Measurements from ENCODE around the gene ARHGAP25. TPM values are rescaled to one million over a fixed set of nuclear protein-coding genes. Genes with fewer than 3 reads are reported as not detected.

Gene ARHGAP25
- total RNA-seq, 2 experiments from 2014 or later: 79.8 to 87.7 TPM

GRCh38 chr2:68834737-68835376, 100.2 kb downstream of the ARHGAP25 start:
- intact Hi-C loops (cut with micrococcal nuclease): loop anchor here (5.0 kb wide), 1 partner anchor 183 kb away; no protein-coding TSS in a partner anchor
- POLR2A ChIA-PET: no interaction called here

DNA sequence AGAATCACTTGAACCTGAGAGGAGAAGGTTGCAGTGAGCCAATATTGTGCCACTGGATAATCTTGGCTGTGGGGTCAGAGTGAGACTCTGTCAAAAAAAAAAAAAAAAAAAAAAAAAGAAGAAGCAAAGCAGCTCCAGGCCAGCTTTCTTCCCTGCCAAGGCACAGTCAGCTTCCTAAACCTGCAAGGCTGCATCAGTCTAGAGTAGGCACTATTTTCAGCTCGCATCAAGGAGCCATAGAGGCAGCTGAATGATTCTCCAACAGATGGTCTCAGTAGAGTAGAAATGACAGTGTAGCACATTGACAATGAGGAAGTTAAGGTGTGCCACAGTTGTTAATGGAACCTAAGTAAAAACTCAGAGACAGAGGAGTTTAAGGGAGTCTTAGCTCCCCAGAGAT, 101.0 kb downstream of the ARHGAP25 start:
- peaks cover 2% of the 10 kb centered on the region for H3K9me3 Mint-ChIP-seq
- H3K36me3 Mint-ChIP-seq: no peaks in the 10 kb centered on the region
- H3K4me3 Mint-ChIP-seq: no peak overlapping the region
- POLR2A ChIA-PET: no interaction called here
- intact Hi-C loops (cut with micrococcal nuclease): no loop called here
- no peaks in the 10 kb centered on the region for H3K27me3 Mint-ChIP-seq
- CTCF ChIA-PET: interaction anchor here (0.8 to 5.1 kb wide), 12 partner anchors 9 to 372 kb away, joined by 3 to 53 read pairs (median 4); no protein-coding TSS in a partner anchor
- peaks cover 64% of the 10 kb centered on the region for H3K4me1 Mint-ChIP-seq (ENCODE audit: low read depth)
- no peak overlapping the region for H3K27ac Mint-ChIP-seq
- DNase-seq: no peak

More at GRCh38 chr2:68834737-68835376, 100.2 kb downstream of the ARHGAP25 start:
- Mint-ChIP-seq H3K4me3 (no peak overlapping the region), H3K27me3 (no peaks in the 10 kb centered on the region), H3K4me1 (ENCODE audit: low read depth) (peaks cover 71% of the 10 kb centered on the region), H3K9me3 (peaks cover 2% of the 10 kb centered on the region), H3K27ac (no peak overlapping the region), H3K36me3 (no peaks in the 10 kb centered on the region)
- no peak for DNase-seq
- CTCF ChIA-PET: interaction anchor here (0.6 to 5.1 kb wide), 9 partner anchors 11 to 371 kb away, joined by 3 to 53 read pairs (median 5); no protein-coding TSS in a partner anchor

GRCh38 chr2:68837164-68837860, 102.7 kb downstream of the ARHGAP25 start:
- Mint-ChIP-seq H3K27ac (peak overlapping the region; percentile 63), H3K36me3 (no peaks in the 10 kb centered on the region), H3K9me3 (peaks cover 2% of the 10 kb centered on the region), H3K27me3 (no peaks in the 10 kb centered on the region), H3K4me3 (no peak overlapping the region), H3K4me1 (ENCODE audit: low read depth) (peaks cover 47% of the 10 kb centered on the region)
- intact Hi-C loops (cut with micrococcal nuclease): loop anchor here (1.0 kb wide), 1 partner anchor 8 kb away; no protein-coding TSS in a partner anchor
- CTCF ChIA-PET: interaction anchor here (0.9 to 5.1 kb wide), 13 partner anchors 47 to 374 kb away, joined by 3 to 53 read pairs (median 7); partner anchors contain the start of gene FBXO48
- POLR2A ChIA-PET: interaction anchor here (0.9 kb wide), 1 partner anchor 61 kb away, joined by 3 read pairs; no protein-coding TSS in a partner anchor
- DNase-seq: peak; percentile 77

DNA sequence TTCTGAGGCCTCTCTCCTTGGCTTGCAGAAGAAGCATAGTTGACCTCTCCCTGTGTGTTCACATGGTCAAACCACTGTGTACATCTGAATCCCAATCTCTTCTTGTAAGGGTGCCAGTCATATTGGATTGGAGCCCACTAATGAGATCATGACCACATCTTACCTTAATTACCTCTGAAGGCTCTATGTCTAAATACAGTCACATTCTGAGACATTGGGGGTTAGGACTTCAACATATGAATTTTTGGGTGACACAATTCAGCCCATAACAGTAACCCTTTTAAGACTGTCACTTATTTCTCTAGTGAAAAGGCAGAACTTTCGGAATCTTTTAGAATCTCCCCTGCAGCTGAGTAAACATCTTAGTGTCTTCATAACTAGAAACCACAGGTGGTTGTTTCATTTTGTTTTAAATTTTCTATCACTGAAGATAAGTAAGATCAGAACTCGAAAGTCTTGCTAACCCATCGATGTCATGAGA, 103.3 kb downstream of the ARHGAP25 start:
- Mint-ChIP-seq H3K4me3 (no peak overlapping the region), H3K4me1 (ENCODE audit: low read depth) (peaks cover 41% of the 10 kb centered on the region), H3K27me3 (no peaks in the 10 kb centered on the region), H3K36me3 (no peaks in the 10 kb centered on the region), H3K9me3 (peaks cover 2% of the 10 kb centered on the region), H3K27ac (peak overlapping the region; percentile 63)
- ChIA-PET POLR2A (interaction anchor here (0.6 to 1.1 kb wide), 3 partner anchors 21 to 70 kb away, joined by 3 to 4 read pairs (median 4); no protein-coding TSS in a partner anchor), CTCF (interaction anchor here (0.9 to 2.6 kb wide), 21 partner anchors 12 to 372 kb away, joined by 3 to 29 read pairs (median 6); no protein-coding TSS in a partner anchor)
- DNase-seq: no peak
- intact Hi-C loops (cut with micrococcal nuclease): loop anchor here (1.0 kb wide), 7 partner anchors 9 to 372 kb away; no protein-coding TSS in a partner anchor

GRCh38 chr2:68838641-68839040, 104.0 kb downstream of the ARHGAP25 start:
- Mint-ChIP-seq H3K4me1 (ENCODE audit: low read depth) (peaks cover 33% of the 10 kb centered on the region), H3K4me3 (no peak overlapping the region), H3K36me3 (no peaks in the 10 kb centered on the region), H3K27ac (no peak overlapping the region), H3K9me3 (peaks cover 2% of the 10 kb centered on the region), H3K27me3 (no peaks in the 10 kb centered on the region)
- POLR2A ChIA-PET: interaction anchor here (0.6 to 1.1 kb wide), 4 partner anchors 22 to 1392 kb away, joined by 3 to 8 read pairs (median 4); no protein-coding TSS in a partner anchor
- CTCF ChIA-PET: interaction anchor here (0.7 to 2.6 kb wide), 34 partner anchors 9 to 373 kb away, joined by 3 to 29 read pairs (median 4); no protein-coding TSS in a partner anchor
- intact Hi-C loops (cut with micrococcal nuclease): loop anchor here (1.0 kb wide), 7 partner anchors 49 to 372 kb away; no protein-coding TSS in a partner anchor
- no peak for DNase-seq

DNA sequence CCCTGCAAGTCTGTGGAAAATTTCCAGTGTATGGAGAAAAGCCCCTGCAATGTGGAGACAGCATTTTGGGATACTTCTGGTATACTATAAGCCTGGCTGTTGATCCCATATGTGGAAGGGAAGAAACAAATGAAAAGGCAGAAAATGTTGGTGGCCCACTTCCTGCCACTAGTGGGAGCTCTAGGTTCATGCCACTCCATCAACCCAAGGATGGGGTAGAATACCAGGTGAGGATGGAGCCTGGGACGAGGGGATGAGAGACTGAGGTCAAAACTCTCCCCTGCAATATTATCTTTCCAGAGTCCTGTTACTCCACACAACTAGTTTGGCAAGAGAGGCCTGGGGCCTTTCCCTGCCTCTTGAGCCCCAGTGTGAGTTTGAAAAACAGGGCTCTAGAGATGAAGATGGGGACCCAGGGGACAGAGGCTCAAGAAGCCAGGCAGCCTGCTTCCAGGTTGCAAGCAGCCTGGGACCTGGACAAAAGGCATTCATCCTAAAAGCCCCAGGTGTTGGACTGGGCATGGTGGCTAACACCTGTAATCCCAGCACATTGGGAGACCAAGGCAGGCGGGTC, 104.7 kb downstream of the ARHGAP25 start:
- POLR2A ChIA-PET: interaction anchor here (0.6 kb wide), 1 partner anchor 1391 kb away, joined by 8 read pairs; no protein-coding TSS in a partner anchor
- Mint-ChIP-seq H3K27me3 (no peaks in the 10 kb centered on the region), H3K36me3 (no peaks in the 10 kb centered on the region), H3K4me1 (ENCODE audit: low read depth) (peaks cover 30% of the 10 kb centered on the region), H3K4me3 (no peak overlapping the region), H3K27ac (no peak overlapping the region), H3K9me3 (peaks cover 2% of the 10 kb centered on the region)
- intact Hi-C loops (cut with micrococcal nuclease): loop anchor here (1.0 kb wide), 1 partner anchor 86 kb away; no protein-coding TSS in a partner anchor
- peak; percentile 60 for DNase-seq
- CTCF ChIA-PET: interaction anchor here (0.6 to 2.6 kb wide), 33 partner anchors 8 to 374 kb away, joined by 3 to 29 read pairs (median 5); no protein-coding TSS in a partner anchor

- no peaks in the 10 kb centered on the region for H3K9me3 Mint-ChIP-seq
- POLR2A ChIA-PET: no interaction called here
- no peaks in the 10 kb centered on the region for H3K4me1 Mint-ChIP-seq (ENCODE audit: low read depth)
- CTCF ChIA-PET: interaction anchor here (0.7 to 2.3 kb wide), 6 partner anchors 9 to 382 kb away, joined by 3 to 12 read pairs (median 4); no protein-coding TSS in a partner anchor
- intact Hi-C loops (cut with micrococcal nuclease): no loop called here
- no peaks in the 10 kb centered on the region for H3K36me3 Mint-ChIP-seq
- H3K27me3 Mint-ChIP-seq: peaks cover 14% of the 10 kb centered on the region
- no peak for DNase-seq
- no peak overlapping the region for H3K27ac Mint-ChIP-seq
- H3K4me3 Mint-ChIP-seq: no peak overlapping the region
These were observed 110.4 kb downstream of the ARHGAP25 start for GRCh38 chr2:68845043-68845442.

DNA sequence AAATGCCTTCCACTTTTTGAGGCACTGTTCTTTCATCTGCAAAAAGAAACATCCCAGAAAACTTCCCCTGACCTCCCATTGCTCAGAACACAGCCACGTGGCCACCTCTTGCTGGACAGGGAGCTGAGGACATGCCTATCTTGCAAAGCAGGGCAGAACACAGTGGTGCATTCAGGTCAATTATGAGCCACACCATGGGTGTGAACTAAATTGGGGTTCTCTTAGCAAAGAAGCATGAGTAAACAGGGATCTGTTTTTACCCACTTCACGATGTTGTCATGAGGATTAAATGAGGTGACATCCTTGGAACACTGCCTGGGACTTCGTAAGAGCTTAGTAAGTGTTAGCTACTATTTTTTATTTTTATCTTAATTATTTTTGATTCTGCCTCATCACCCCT, 111.5 kb downstream of the ARHGAP25 start:
- ChIA-PET CTCF (interaction anchor here (2.9 kb wide), 1 partner anchor 79 kb away, joined by 11 read pairs; no protein-coding TSS in a partner anchor), POLR2A (no interaction called here)
- Mint-ChIP-seq H3K36me3 (no peaks in the 10 kb centered on the region), H3K27ac (no peak overlapping the region), H3K27me3 (peaks cover 14% of the 10 kb centered on the region), H3K4me1 (ENCODE audit: low read depth) (no peaks in the 10 kb centered on the region), H3K9me3 (no peaks in the 10 kb centered on the region), H3K4me3 (no peak overlapping the region)
- DNase-seq: no peak
- intact Hi-C loops (cut with micrococcal nuclease): no loop called here

- intact Hi-C loops (cut with micrococcal nuclease): no loop called here
- POLR2A ChIA-PET: no interaction called here
- Mint-ChIP-seq H3K27ac (no peak overlapping the region), H3K27me3 (peaks cover 14% of the 10 kb centered on the region), H3K36me3 (no peaks in the 10 kb centered on the region), H3K4me3 (no peak overlapping the region), H3K4me1 (ENCODE audit: low read depth) (no peaks in the 10 kb centered on the region), H3K9me3 (no peaks in the 10 kb centered on the region)
- DNase-seq: no peak
- CTCF ChIA-PET: interaction anchor here (0.9 to 2.9 kb wide), 4 partner anchors 9 to 139 kb away, joined by 3 to 11 read pairs (median 4); no protein-coding TSS in a partner anchor
These were observed 113.1 kb downstream of the ARHGAP25 start for GRCh38 chr2:68847751-68848150.

- Mint-ChIP-seq H3K27me3 (peaks cover 14% of the 10 kb centered on the region), H3K36me3 (no peaks in the 10 kb centered on the region)
These were observed 115.0 kb downstream of the ARHGAP25 start for GRCh38 chr2:68849579-68850030.

GRCh38 chr2:68850524-68850923, 115.9 kb downstream of the ARHGAP25 start:
- DNase-seq: no peak
- H3K9me3 Mint-ChIP-seq: no peaks in the 10 kb centered on the region
- no peaks in the 10 kb centered on the region for H3K4me1 Mint-ChIP-seq (ENCODE audit: low read depth)
- H3K4me3 Mint-ChIP-seq: no peak overlapping the region
- ChIA-PET POLR2A (no interaction called here), CTCF (interaction anchor here (0.9 to 2.2 kb wide), 2 partner anchors 10 to 12 kb away, joined by 3 to 10 read pairs; no protein-coding TSS in a partner anchor)
- no peaks in the 10 kb centered on the region for H3K36me3 Mint-ChIP-seq
- H3K27me3 Mint-ChIP-seq: peaks cover 14% of the 10 kb centered on the region
- intact Hi-C loops (cut with micrococcal nuclease): no loop called here
- H3K27ac Mint-ChIP-seq: no peak overlapping the region

More at GRCh38 chr2:68849579-68850030, 115.0 kb downstream of the ARHGAP25 start:
- POLR2A ChIA-PET: no interaction called here
- CTCF ChIA-PET: interaction anchor here (2.2 kb wide), 1 partner anchor 11 kb away, joined by 10 read pairs; no protein-coding TSS in a partner anchor
- H3K9me3 Mint-ChIP-seq: no peaks in the 10 kb centered on the region
- H3K4me3 Mint-ChIP-seq: no peak overlapping the region
- intact Hi-C loops (cut with micrococcal nuclease): no loop called here
- no peak for DNase-seq
- no peaks in the 10 kb centered on the region for H3K4me1 Mint-ChIP-seq (ENCODE audit: low read depth)
- no peak overlapping the region for H3K27ac Mint-ChIP-seq
